DND-41 (cell line): Measurements from ENCODE around the gene CYFIP1.

Experiments
- ATAC-seq: fragments of 200-7000 bp; cut with Tn5 transposase; 3 replicates; pipeline ENCODE4 v1.9.1; 2021; ENCODE audit warnings: low read depth; ENCODE audit not compliant: insufficient read depth
- DNase-seq: peaks from one replicate; pipeline ENCODE4 v3.0.0-alpha.2; 2020
- H2AFZ ChIP-seq: 2 replicates; pipeline ENCODE4 v1.6.0; 2012; ENCODE audit warnings: low read depth, low read length
- H3K27ac ChIP-seq: 2 replicates; pipeline ENCODE4 v1.5.1; 2012; ENCODE audit warnings: low read length, inconsistent platforms
- H3K27me3 ChIP-seq: fragments of 200-600 bp; sonication (generic); 2 replicates; pipeline ENCODE4 v1.6.0; 2012; ENCODE audit warnings: low read length, mild to moderate bottlenecking, inconsistent platforms; ENCODE audit not compliant: insufficient read depth, poor library complexity
- H3K36me3 ChIP-seq: 2 replicates; pipeline ENCODE4 v1.5.1; 2012; ENCODE audit warnings: low read length, inconsistent platforms; ENCODE audit not compliant: insufficient read depth
- H3K4me1 ChIP-seq: 2 replicates; pipeline ENCODE4 v1.5.1; 2012; ENCODE audit warnings: mild to moderate bottlenecking, low read length; ENCODE audit not compliant: insufficient read depth
- H3K4me2 ChIP-seq: 2 replicates; pipeline ENCODE4 v1.6.0; 2012; ENCODE audit warnings: mild to moderate bottlenecking, moderate library complexity, low read length, inconsistent platforms; ENCODE audit not compliant: insufficient read depth
- H3K4me3 ChIP-seq, 2 experiments: fragments of 200-600 bp in 1 of 2; shearing (Covaris generic) in 1 of 2; 2 replicates each; pipeline ENCODE4 v1.5.1; 2012 to 2016; ENCODE audit warnings: inconsistent platforms in 2 of 2, low read length in 2 of 2, mild to moderate bottlenecking in 2 of 2, low read depth in 1 of 2, moderate library complexity in 1 of 2
- H3K79me2 ChIP-seq: 2 replicates; pipeline ENCODE4 v1.6.0; 2012; ENCODE audit warnings: low read length, inconsistent platforms; ENCODE audit not compliant: insufficient read depth
- H3K9ac ChIP-seq: 2 replicates; pipeline ENCODE4 v1.6.0; 2012; ENCODE audit warnings: low read depth, mild to moderate bottlenecking, inconsistent platforms, low read length, moderate library complexity
- H3K9me3 ChIP-seq: 2 replicates; pipeline ENCODE4 v1.5.1; 2012; ENCODE audit warnings: low read length, moderate library complexity, mild to moderate bottlenecking, inconsistent platforms; ENCODE audit not compliant: insufficient read depth, severe bottlenecking
- H4K20me1 ChIP-seq: 2 replicates; pipeline ENCODE4 v1.6.0; 2012; ENCODE audit warnings: low read length; ENCODE audit not compliant: insufficient read depth
- EZH2 ChIP-seq: IDR thresholded peaks from 3 replicates; pipeline ENCODE4 v1.6.1; 2012; ENCODE audit warnings: borderline replicate concordance, low read depth, mild to moderate bottlenecking, moderate library complexity, low read length, inconsistent platforms; ENCODE audit not compliant: severe bottlenecking
- TF ChIP-seq, protein P1 (sequence below): IDR thresholded peaks from 2 replicates; pipeline ENCODE4 v1.5.1; 2012; ENCODE audit warnings: borderline replicate concordance, low read length, moderate library complexity, mild to moderate bottlenecking; ENCODE audit not compliant: poor library complexity, severe bottlenecking; ENCODE audit errors: extremely low read depth

CYFIP1 gene

DNA sequence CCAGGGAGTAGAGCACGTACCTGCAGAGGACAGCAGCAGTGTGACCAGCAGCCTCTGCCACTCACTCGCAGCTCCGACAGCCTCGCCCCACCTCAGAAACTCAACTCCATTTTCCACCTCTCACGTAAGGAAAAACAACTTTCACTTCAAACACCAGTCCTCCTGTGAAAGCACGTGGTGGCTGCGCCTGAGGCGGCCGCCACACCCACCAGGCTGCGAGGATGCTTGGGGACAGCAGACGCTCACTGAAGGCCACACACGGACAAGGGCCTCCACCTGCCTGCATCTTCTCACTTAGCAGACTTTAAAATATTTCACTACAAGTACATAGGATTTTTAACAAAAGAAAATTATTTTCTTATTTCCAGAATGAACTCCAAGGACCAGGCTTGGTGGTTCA is 67.9 kb downstream of the CYFIP1 start:
- no peak for TF ChIP-seq EZH2
- TF ChIP-seq, protein P1, sequence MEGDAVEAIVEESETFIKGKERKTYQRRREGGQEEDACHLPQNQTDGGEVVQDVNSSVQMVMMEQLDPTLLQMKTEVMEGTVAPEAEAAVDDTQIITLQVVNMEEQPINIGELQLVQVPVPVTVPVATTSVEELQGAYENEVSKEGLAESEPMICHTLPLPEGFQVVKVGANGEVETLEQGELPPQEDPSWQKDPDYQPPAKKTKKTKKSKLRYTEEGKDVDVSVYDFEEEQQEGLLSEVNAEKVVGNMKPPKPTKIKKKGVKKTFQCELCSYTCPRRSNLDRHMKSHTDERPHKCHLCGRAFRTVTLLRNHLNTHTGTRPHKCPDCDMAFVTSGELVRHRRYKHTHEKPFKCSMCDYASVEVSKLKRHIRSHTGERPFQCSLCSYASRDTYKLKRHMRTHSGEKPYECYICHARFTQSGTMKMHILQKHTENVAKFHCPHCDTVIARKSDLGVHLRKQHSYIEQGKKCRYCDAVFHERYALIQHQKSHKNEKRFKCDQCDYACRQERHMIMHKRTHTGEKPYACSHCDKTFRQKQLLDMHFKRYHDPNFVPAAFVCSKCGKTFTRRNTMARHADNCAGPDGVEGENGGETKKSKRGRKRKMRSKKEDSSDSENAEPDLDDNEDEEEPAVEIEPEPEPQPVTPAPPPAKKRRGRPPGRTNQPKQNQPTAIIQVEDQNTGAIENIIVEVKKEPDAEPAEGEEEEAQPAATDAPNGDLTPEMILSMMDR: no peak
- Histone ChIP-seq H3K36me3 (no peaks in the 10 kb centered on the region; the same call in none of the 2 replicates), H4K20me1 (no peaks in the 10 kb centered on the region), H3K4me2 (no peak overlapping the region), H3K9me3 (no peaks in the 10 kb centered on the region), H3K27ac (no peak overlapping the region), H2AFZ (no peak overlapping the region), H3K79me2 (no peaks in the 10 kb centered on the region), H3K9ac (no peak overlapping the region), H3K4me1 (no peaks in the 10 kb centered on the region), H3K27me3 (no peaks in the 10 kb centered on the region), H3K4me3 (no peak overlapping the region)
- DNase-seq: no peak
- ATAC-seq: no peak

DNA sequence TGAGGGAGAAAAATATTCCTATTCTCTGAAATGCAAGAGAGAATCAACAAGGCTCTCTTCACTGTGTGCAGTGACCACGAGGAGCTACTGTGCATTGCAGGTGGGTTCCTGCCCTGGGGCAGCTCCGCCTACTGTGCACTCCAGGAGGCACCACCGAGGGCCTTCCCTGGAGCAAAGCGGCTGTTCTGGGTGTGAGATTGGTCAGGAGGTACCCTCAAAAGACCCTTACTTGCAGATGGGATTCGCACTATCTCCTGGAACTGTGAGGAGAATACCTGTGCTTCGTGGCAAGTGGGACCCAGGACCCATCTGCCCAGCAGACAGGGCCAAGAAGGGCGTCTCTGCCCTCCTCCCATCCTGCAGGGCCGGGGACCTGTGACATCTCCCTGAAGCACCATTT is 68.9 kb downstream of the CYFIP1 start:
- Histone ChIP-seq H3K9me3 (no peaks in the 10 kb centered on the region), H3K27me3 (no peaks in the 10 kb centered on the region), H3K79me2 (no peaks in the 10 kb centered on the region), H3K36me3 (no peaks in the 10 kb centered on the region; the same call in none of the 2 replicates), H3K4me2 (no peak overlapping the region), H3K4me1 (no peaks in the 10 kb centered on the region), H4K20me1 (no peaks in the 10 kb centered on the region), H3K27ac (no peak overlapping the region), H3K9ac (no peak overlapping the region), H3K4me3 (no peak overlapping the region), H2AFZ (no peak overlapping the region; the same call in 1 of the 2 replicates)
- TF ChIP-seq EZH2: no peak
- TF ChIP-seq, protein P1: no peak
- ATAC-seq (no peak), DNase-seq (no peak)

DNA sequence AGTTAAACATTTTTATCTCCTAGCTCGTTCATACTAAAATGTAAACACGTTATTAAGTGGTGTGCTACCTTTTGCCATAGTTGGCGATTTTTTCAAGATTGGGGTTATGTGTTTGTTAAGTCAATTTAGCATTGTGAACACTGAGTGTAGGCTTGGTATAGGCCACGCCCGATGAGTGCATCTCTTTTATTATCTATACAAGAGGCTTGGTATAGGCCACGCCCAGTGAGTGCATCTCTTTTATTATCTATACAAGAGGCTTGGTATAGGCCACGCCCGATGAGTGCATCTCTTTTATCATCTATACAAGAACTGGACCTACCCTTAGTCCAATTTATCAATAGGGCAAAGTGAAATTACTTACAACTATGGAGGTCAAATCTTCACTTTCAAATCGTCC is 71.3 kb downstream of the CYFIP1 start:
- DNase-seq (no peak), ATAC-seq (no peak)
- Histone ChIP-seq H3K4me1 (no peaks in the 10 kb centered on the region), H3K79me2 (no peaks in the 10 kb centered on the region), H3K9ac (no peak overlapping the region), H3K27me3 (no peaks in the 10 kb centered on the region), H3K27ac (no peak overlapping the region), H2AFZ (no peak overlapping the region), H3K9me3 (no peaks in the 10 kb centered on the region), H3K36me3 (no peaks in the 10 kb centered on the region; the same call in 1 of the 2 replicates), H3K4me2 (no peak overlapping the region), H4K20me1 (no peaks in the 10 kb centered on the region), H3K4me3 (no peak overlapping the region)
- no peak for TF ChIP-seq EZH2
- TF ChIP-seq, protein P1: no peak
